Activated CD8-positive, alpha-beta memory T cell treated with anti-CD3 and anti-CD28 coated beads, Interleukin-2, amount 50 U/mL, for 48 hours (primary cell): ENCODE measurements around the gene KCNQ1OT1.

Source experiments
- DNase-seq: peaks from one replicate; pipeline ENCODE4 v3.0.0-alpha.2; 2020

Gene KCNQ1OT1

GRCh38 chr11:2736577-2737225 is 36.9 kb upstream of the KCNQ1OT1 start:
- DNase-seq = no peak

- DNase-seq = no peak
These were observed 35.3 kb upstream of the KCNQ1OT1 start for GRCh38 chr11:2735053-2735589.

- no peak for DNase-seq
These were observed 34.6 kb upstream of the KCNQ1OT1 start for GRCh38 chr11:2734181-2735052.

- DNase-seq = no peak
These were observed 33.3 kb upstream of the KCNQ1OT1 start for GRCh38 chr11:2732940-2733628.

DNA sequence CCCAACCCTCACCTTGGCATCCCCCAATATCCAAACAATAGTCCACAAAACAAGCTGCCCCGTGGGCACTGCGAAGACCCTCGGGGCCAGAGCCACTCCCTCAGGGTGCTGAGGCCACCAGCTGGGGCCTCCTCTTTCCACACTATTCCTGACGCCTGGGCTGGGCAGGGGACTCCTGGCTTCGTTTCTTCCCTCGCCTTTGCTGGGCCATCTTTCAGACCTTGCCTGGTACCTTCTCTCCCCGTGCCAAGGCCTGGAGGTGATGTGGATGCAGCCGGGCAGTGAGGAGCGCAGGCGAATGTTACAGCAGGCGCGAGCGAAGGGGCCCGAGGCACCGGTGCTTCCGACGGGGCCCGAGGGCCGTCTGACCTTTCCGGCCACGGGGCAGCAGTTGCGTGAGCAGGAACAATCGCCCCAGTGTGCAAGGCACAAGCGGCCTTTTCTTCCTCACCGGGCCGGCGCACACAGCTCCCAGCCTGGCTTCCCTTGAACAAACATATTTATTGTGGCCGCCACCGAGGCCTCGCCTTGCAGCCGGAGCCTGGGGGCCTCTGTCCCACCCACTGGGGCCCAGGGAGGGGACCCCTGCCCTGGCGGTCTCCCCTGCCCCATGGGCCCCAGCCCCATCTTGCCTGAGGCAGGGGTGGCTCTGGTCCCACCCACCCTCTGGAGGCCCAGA is 32.6 kb upstream of the KCNQ1OT1 start:
- DNase-seq = no peak

GRCh38 chr11:2731130-2732125 is 31.6 kb upstream of the KCNQ1OT1 start:
- no peak for DNase-seq

GRCh38 chr11:2730272-2731129 is 30.7 kb upstream of the KCNQ1OT1 start:
- DNase-seq = no peak

DNA sequence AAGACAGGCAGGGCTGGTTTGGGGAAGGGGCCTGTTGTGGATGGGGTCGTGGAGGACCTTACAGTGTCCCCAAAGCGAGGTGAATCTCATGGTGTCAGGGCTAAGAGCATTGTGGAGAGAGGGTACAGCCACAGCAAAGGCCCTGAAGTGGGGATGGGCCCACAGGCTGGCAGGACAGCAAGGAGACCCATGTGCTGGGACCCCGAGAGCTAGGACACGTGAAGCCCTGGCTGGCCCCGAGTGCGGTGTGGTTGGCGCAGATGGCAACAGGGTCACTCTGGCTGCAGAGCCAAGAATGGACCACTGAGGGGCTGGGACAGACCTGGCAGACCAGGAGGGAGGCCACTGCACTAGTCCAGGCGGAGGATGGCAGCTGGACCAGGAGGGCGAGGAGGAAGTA is 30.0 kb upstream of the KCNQ1OT1 start:
- DNase-seq = no peak

- DNase-seq = no peak
These were observed 29.0 kb upstream of the KCNQ1OT1 start for GRCh38 chr11:2728663-2729332.

DNA sequence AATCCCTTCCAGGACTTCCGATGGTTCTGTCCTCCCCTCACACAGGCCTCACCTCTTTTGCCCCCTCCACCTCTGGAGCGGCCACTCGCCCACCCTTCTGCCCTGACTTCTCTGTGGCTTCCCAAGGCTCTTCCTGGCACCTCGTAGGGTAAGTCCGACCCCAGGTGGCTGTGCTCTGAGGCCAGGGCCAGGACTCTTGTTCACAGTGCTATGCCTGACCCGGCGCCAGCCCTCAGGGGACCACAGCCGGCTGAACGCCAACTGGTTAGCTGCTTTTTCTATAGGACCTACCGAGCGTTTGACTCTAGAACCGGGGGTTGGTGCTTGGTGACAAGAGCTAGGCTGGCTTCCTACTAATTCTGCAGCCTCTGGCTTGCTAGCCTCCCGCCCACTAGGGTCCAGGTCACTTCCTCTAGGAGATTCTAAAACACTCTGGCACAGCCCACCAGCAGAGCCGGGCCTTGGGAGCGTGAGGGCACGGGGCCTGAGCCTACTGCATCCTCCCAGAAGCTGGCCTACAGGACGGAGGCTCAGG is 28.4 kb upstream of the KCNQ1OT1 start:
- no peak for DNase-seq

DNA sequence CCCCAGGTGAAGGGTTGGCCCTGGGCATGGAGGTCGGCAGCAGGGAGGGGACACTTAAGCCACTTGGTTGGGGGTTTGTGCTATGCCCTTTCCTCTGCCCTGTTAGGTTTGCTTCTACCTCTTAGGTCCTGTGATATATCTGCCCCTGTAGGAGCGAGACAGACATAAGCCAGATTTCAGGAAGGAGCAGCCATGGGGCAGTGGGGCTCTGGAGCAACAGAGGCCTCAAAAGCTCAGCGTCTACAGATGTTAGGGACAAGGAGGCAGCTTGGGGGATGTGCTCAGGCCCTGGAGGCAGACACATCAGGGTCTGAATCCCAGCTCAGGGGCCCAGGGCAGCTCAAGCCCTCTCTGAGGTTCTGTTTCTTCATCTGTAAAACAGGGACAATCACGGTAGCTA is 27.2 kb upstream of the KCNQ1OT1 start:
- DNase-seq = no peak

- DNase-seq = no peak
These were observed 25.8 kb upstream of the KCNQ1OT1 start for GRCh38 chr11:2725368-2726300.

GRCh38 chr11:2724653-2725367 is 25.0 kb upstream of the KCNQ1OT1 start:
- no peak for DNase-seq

DNA sequence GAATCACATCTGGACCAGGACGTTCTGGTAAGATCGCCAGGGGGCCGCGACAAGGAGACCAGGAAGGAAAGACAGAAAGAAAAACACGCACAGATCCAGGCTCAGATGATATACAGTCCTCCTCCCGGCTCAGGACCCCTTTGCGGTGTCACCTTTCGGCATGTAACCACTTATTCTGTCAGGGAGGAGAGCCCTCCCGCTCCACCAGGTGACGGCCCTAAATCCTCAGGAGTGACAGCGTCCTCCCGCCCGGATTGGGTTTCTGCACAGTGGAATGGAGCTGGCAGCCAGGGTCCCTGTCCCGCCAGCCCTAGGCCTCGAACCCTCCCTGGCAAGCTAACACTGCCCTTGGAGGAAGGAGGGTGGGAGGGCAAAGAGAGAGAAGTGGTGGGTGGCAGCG is 24.3 kb upstream of the KCNQ1OT1 start:
- no peak for DNase-seq

GRCh38 chr11:2722955-2723354 is 23.2 kb upstream of the KCNQ1OT1 start:
- DNase-seq = no peak

- DNase-seq = no peak
These were observed 21.6 kb upstream of the KCNQ1OT1 start for GRCh38 chr11:2721210-2721916.
